Neural cell (in vitro differentiated cells): ENCODE results near the gene STH. TPM values are rescaled to one million over a fixed set of nuclear protein-coding genes. Genes with fewer than 3 reads are reported as not detected.

Experiments used
- H2AFZ ChIP-seq: fragments of 200-600, 300-800 bp; sonication (generic), shearing (Covaris generic); 2 replicates; pipeline ENCODE4 v1.6.0; 2014; ENCODE audit warnings: low read depth, mild to moderate bottlenecking, antibody characterized with exemption, low read length, moderate library complexity
- H3F3A ChIP-seq: fragments of 200-600 bp; shearing (Covaris generic); 2 replicates; pipeline ENCODE4 v1.6.1; 2016; ENCODE audit warnings: mild to moderate bottlenecking, moderate library complexity, mixed read lengths, antibody characterized with exemption, low read length; ENCODE audit not compliant: insufficient read depth, poor library complexity, severe bottlenecking
- H3K27ac ChIP-seq: fragments of 200-600, 300-800 bp; sonication (generic), shearing (Covaris generic); 2 replicates; pipeline ENCODE4 v1.5.1; 2014; ENCODE audit warnings: mild to moderate bottlenecking, low read length, moderate library complexity
- H3K27me3 ChIP-seq: fragments of 300-800, 200-600 bp; sonication (generic), shearing (Covaris generic); 2 replicates; pipeline ENCODE4 v1.6.0; 2014; ENCODE audit warnings: mild to moderate bottlenecking, low read depth, low read length, moderate library complexity; ENCODE audit not compliant: insufficient read depth
- H3K36me3 ChIP-seq: fragments of 300-800, 200-600 bp; sonication (generic), shearing (Covaris generic); 2 replicates; pipeline ENCODE4 v1.5.1; 2014; ENCODE audit warnings: mild to moderate bottlenecking, antibody characterized with exemption, low read length, moderate library complexity; ENCODE audit not compliant: insufficient read depth
- H3K4me2 ChIP-seq: fragments of 300-800, 200-600 bp; sonication (generic), shearing (Covaris generic); 2 replicates; pipeline ENCODE4 v1.6.0; 2014; ENCODE audit warnings: mild to moderate bottlenecking, low read length
- H3K4me3 ChIP-seq: fragments of 300-800, 200-600 bp; sonication (generic), shearing (Covaris generic); 2 replicates; pipeline ENCODE4 v1.5.1; 2014; ENCODE audit warnings: mild to moderate bottlenecking, low read length, moderate library complexity
- H3K79me2 ChIP-seq: fragments of 200-600 bp; shearing (Covaris generic); replicated peaks from 2 replicates; pipeline ENCODE4 v1.6.0; 2014; ENCODE audit warnings: mild to moderate bottlenecking, low read length, moderate library complexity; ENCODE audit not compliant: insufficient read depth
- H3K9ac ChIP-seq: fragments of 300-800, 200-600 bp; sonication (generic), shearing (Covaris generic); 2 replicates; pipeline ENCODE4 v1.6.1; 2016; ENCODE audit warnings: mild to moderate bottlenecking, low read length, mixed read lengths
- H3K9me2 ChIP-seq: fragments of 200-600 bp; shearing (Covaris generic); 2 replicates; pipeline ENCODE4 v1.6.1; 2016; ENCODE audit warnings: mild to moderate bottlenecking, low read length, mixed read lengths; ENCODE audit not compliant: insufficient read depth
- H3K9me3 ChIP-seq: fragments of 200-600, 300-800 bp; sonication (generic), shearing (Covaris generic); 2 replicates; pipeline ENCODE4 v1.6.1; 2016; ENCODE audit warnings: mild to moderate bottlenecking, mixed run types, low read length, moderate library complexity, mixed read lengths
- H4K20me1 ChIP-seq: fragments of 200-600 bp; shearing (Covaris generic); 2 replicates; pipeline ENCODE4 v1.6.1; 2016; ENCODE audit warnings: mild to moderate bottlenecking, mixed run types; ENCODE audit not compliant: insufficient read depth
- CTCF ChIP-seq: fragments of 450-650 bp; IDR thresholded peaks from 2 replicates; pipeline ENCODE4 v1.5.1; 2014; ENCODE audit warnings: antibody characterized with exemption, mild to moderate bottlenecking, moderate library complexity; ENCODE audit not compliant: poor library complexity, severe bottlenecking
- EP300 ChIP-seq: fragments of 450-650 bp; conservative IDR thresholded peaks from 2 replicates; pipeline ENCODE4 v1.6.1; 2014; ENCODE audit warnings: antibody characterized with exemption, mild to moderate bottlenecking, moderate library complexity; ENCODE audit not compliant: poor library complexity, severe bottlenecking
- EZH2 ChIP-seq: fragments of 200-600, 300-800 bp; shearing (Covaris generic), sonication (generic); IDR thresholded peaks from 2 replicates; pipeline ENCODE4 v1.6.1; 2014; ENCODE audit warnings: antibody characterized with exemption, low read length, borderline replicate concordance, mild to moderate bottlenecking; ENCODE audit not compliant: insufficient read depth, poor library complexity, severe bottlenecking
- MXI1 ChIP-seq: fragments of 450-650 bp; conservative IDR thresholded peaks from 2 replicates; pipeline ENCODE4 v1.6.1; 2014; ENCODE audit warnings: antibody characterized with exemption, mild to moderate bottlenecking; ENCODE audit not compliant: poor library complexity, severe bottlenecking
- POLR2AphosphoS5 ChIP-seq: IDR thresholded peaks from 2 replicates; pipeline ENCODE4 v1.6.1; 2012
- RAD21 ChIP-seq: fragments of 450-650 bp; conservative IDR thresholded peaks from 2 replicates; pipeline ENCODE4 v1.6.1; 2014; ENCODE audit warnings: antibody characterized with exemption, mild to moderate bottlenecking, moderate library complexity
- REST ChIP-seq: IDR thresholded peaks from 2 replicates; pipeline ENCODE4 v1.6.1; 2012; ENCODE audit warnings: borderline replicate concordance
- SMC3 ChIP-seq: fragments of 450-650 bp; conservative IDR thresholded peaks from 2 replicates; pipeline ENCODE4 v1.6.1; 2014; ENCODE audit warnings: antibody characterized with exemption, mild to moderate bottlenecking, moderate library complexity; ENCODE audit not compliant: poor library complexity
- TAF1 ChIP-seq: IDR thresholded peaks from 2 replicates; pipeline ENCODE4 v1.6.1; 2012; ENCODE audit warnings: low read depth
- polyA plus RNA-seq: library from polyadenylated mRNA; depleted of rRNA; stranded (reverse); fragments of >200 nt; gene quantifications from 2 replicates; pipeline ENCODE4 v1.2.3, GENCODE V29; 2014

STH gene
- polyA plus RNA-seq, 1 donor from 2014 or later: not detected

GRCh38 chr17:45989759-45990158 lies 9.3 kb upstream of the STH start:
- no peaks in the 10 kb centered on the region for H3K9me2 ChIP-seq
- no peaks in the 10 kb centered on the region for H3K79me2 ChIP-seq
- no peaks in the 10 kb centered on the region for H4K20me1 ChIP-seq
- no peaks in the 10 kb centered on the region for H3K9me3 ChIP-seq
- no peak for TF ChIP-seq MXI1
- H3F3A ChIP-seq: no peaks in the 10 kb centered on the region
- H3K9ac ChIP-seq: no peak overlapping the region
- no peak overlapping the region for H2AFZ ChIP-seq
- no peaks in the 10 kb centered on the region for H3K27me3 ChIP-seq
- no peak overlapping the region for H3K27ac ChIP-seq
- H3K4me2 ChIP-seq: no peak overlapping the region
- no peak overlapping the region for H3K4me3 ChIP-seq
- H3K36me3 ChIP-seq: peaks cover 6% of the 10 kb centered on the region

- H3K79me2 ChIP-seq: no peaks in the 10 kb centered on the region
- TF ChIP-seq EZH2 (no peak), SMC3 (no peak), CTCF (no peak), TAF1 (no peak), REST (no peak), RAD21 (no peak), EP300 (no peak), POLR2AphosphoS5 (no peak), MXI1 (no peak)
- H3K9ac ChIP-seq: no peak overlapping the region
- H3K27me3 ChIP-seq: no peaks in the 10 kb centered on the region
- no peak overlapping the region for H3K27ac ChIP-seq
- H3K9me2 ChIP-seq: no peaks in the 10 kb centered on the region
- H3K4me2 ChIP-seq: no peak overlapping the region
- no peaks in the 10 kb centered on the region for H3F3A ChIP-seq
- no peak overlapping the region for H3K4me3 ChIP-seq
- no peaks in the 10 kb centered on the region for H3K9me3 ChIP-seq
- H4K20me1 ChIP-seq: no peaks in the 10 kb centered on the region
- peaks cover 6% of the 10 kb centered on the region for H3K36me3 ChIP-seq
- no peak overlapping the region for H2AFZ ChIP-seq
These were observed 8.2 kb upstream of the STH start for GRCh38 chr17:45990886-45991285.

GRCh38 chr17:45991341-45991740 lies 7.7 kb upstream of the STH start:
- Histone ChIP-seq H3K27me3 (no peaks in the 10 kb centered on the region), H3F3A (no peaks in the 10 kb centered on the region), H3K27ac (no peak overlapping the region), H3K36me3 (peaks cover 6% of the 10 kb centered on the region), H3K4me3 (no peak overlapping the region), H3K9ac (no peak overlapping the region), H4K20me1 (no peaks in the 10 kb centered on the region), H3K4me2 (no peak overlapping the region), H3K9me3 (no peaks in the 10 kb centered on the region), H3K9me2 (no peaks in the 10 kb centered on the region), H3K79me2 (no peaks in the 10 kb centered on the region), H2AFZ (no peak overlapping the region)
- TF ChIP-seq SMC3: no peak
- no peak for TF ChIP-seq EZH2
- no peak for TF ChIP-seq REST
- no peak for TF ChIP-seq TAF1
- TF ChIP-seq CTCF: no peak
- TF ChIP-seq EP300: no peak
- TF ChIP-seq MXI1: no peak
- no peak for TF ChIP-seq RAD21
- TF ChIP-seq POLR2AphosphoS5: no peak
